Nephron (organoid): ENCODE measurements around the gene ITGA6.

ENCODE experiments used
- H3K27ac Mint-ChIP-seq, 3 experiments: 2 replicates each; pipeline ENCODE4 v1.8.0; 2020; ENCODE audit warnings: mixed read lengths in 3 of 3, mild to moderate bottlenecking in 2 of 3, moderate library complexity in 1 of 3
- H3K27me3 Mint-ChIP-seq: 2 replicates; pipeline ENCODE4 v1.8.0; 2021; ENCODE audit warnings: low read depth, mild to moderate bottlenecking, moderate library complexity, mixed read lengths
- H3K36me3 Mint-ChIP-seq: 2 replicates; pipeline ENCODE4 v1.8.0; 2020; ENCODE audit warnings: low read depth, mixed read lengths
- H3K4me1 Mint-ChIP-seq: 2 replicates; pipeline ENCODE4 v1.8.0; 2020; ENCODE audit warnings: mixed read lengths
- H3K4me3 Mint-ChIP-seq, 3 experiments: 2 replicates each; pipeline ENCODE4 v1.8.0; 2020; ENCODE audit warnings: mild to moderate bottlenecking in 3 of 3, mixed read lengths in 3 of 3, moderate library complexity in 2 of 3
- H3K9me3 Mint-ChIP-seq: 2 replicates; pipeline ENCODE4 v1.8.0; 2020; ENCODE audit warnings: mixed read lengths
- TF ChIP-seq, protein P1 (sequence below), 3 experiments: fragments of 200-600 bp; sonication (generic); IDR thresholded peaks; one replicate each; pipeline ENCODE4 v1.5.0; 2021; ENCODE audit warnings: antibody characterized with exemption in 3 of 3; ENCODE audit not compliant: unreplicated experiment in 3 of 3

ITGA6 gene

GRCh38 chr2:172430027-172430426 lies 2.6 kb downstream of the ITGA6 start:
- Mint-ChIP-seq H3K4me1 (peaks cover 16% of the 10 kb centered on the region), H3K4me3 (peak overlapping the region; percentile 85 to 91 (median 88))
- TF ChIP-seq, protein P1, sequence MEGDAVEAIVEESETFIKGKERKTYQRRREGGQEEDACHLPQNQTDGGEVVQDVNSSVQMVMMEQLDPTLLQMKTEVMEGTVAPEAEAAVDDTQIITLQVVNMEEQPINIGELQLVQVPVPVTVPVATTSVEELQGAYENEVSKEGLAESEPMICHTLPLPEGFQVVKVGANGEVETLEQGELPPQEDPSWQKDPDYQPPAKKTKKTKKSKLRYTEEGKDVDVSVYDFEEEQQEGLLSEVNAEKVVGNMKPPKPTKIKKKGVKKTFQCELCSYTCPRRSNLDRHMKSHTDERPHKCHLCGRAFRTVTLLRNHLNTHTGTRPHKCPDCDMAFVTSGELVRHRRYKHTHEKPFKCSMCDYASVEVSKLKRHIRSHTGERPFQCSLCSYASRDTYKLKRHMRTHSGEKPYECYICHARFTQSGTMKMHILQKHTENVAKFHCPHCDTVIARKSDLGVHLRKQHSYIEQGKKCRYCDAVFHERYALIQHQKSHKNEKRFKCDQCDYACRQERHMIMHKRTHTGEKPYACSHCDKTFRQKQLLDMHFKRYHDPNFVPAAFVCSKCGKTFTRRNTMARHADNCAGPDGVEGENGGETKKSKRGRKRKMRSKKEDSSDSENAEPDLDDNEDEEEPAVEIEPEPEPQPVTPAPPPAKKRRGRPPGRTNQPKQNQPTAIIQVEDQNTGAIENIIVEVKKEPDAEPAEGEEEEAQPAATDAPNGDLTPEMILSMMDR (IDR thresholded peaks at IDR 0.05; ENCODE audit: unreplicated experiment in 3 of 3): no peak

GRCh38 chr2:172430678-172431077 lies 3.3 kb downstream of the ITGA6 start:
- H3K27ac Mint-ChIP-seq: no peak overlapping the region
- peaks cover 16% of the 10 kb centered on the region for H3K4me1 Mint-ChIP-seq
- H3K36me3 Mint-ChIP-seq: no peaks in the 10 kb centered on the region
- TF ChIP-seq, protein P1 (IDR thresholded peaks at IDR 0.05; ENCODE audit: unreplicated experiment in 3 of 3): no peak
- H3K9me3 Mint-ChIP-seq: no peaks in the 10 kb centered on the region
- peaks cover 52% of the 10 kb centered on the region for H3K27me3 Mint-ChIP-seq
- peak overlapping the region; percentile 46 to 57 (median 47) for H3K4me3 Mint-ChIP-seq

More at GRCh38 chr2:172430027-172430426, 2.6 kb downstream of the ITGA6 start:
- Mint-ChIP-seq H3K27ac (peak overlapping the region in 1 of 3 experiments; percentile 94), H3K27me3 (peaks cover 58% of the 10 kb centered on the region), H3K36me3 (no peaks in the 10 kb centered on the region), H3K9me3 (no peaks in the 10 kb centered on the region)

GRCh38 chr2:172431463-172431862 lies 4.1 kb downstream of the ITGA6 start:
- H3K4me3 Mint-ChIP-seq: peak overlapping the region in 1 of 3 experiments; percentile 18

GRCh38 chr2:172431993-172432392 lies 4.6 kb downstream of the ITGA6 start:
- Mint-ChIP-seq H3K4me1 (peaks cover 20% of the 10 kb centered on the region), H3K9me3 (no peaks in the 10 kb centered on the region), H3K27me3 (peaks cover 39% of the 10 kb centered on the region), H3K4me3 (no peak overlapping the region), H3K36me3 (no peaks in the 10 kb centered on the region), H3K27ac (no peak overlapping the region)
- TF ChIP-seq, protein P1 (IDR thresholded peaks at IDR 0.05; ENCODE audit: unreplicated experiment in 3 of 3): no peak

More at GRCh38 chr2:172431463-172431862, 4.1 kb downstream of the ITGA6 start:
- Mint-ChIP-seq H3K4me1 (peaks cover 20% of the 10 kb centered on the region), H3K9me3 (no peaks in the 10 kb centered on the region), H3K36me3 (no peaks in the 10 kb centered on the region), H3K27ac (peak overlapping the region in 1 of 3 experiments; percentile 48), H3K27me3 (peaks cover 44% of the 10 kb centered on the region)
- TF ChIP-seq, protein P1 (IDR thresholded peaks at IDR 0.05; ENCODE audit: unreplicated experiment in 3 of 3): no peak

- Mint-ChIP-seq H3K4me1 (peaks cover 20% of the 10 kb centered on the region), H3K27me3 (peaks cover 36% of the 10 kb centered on the region), H3K4me3 (no peak overlapping the region), H3K27ac (no peak overlapping the region), H3K36me3 (no peaks in the 10 kb centered on the region), H3K9me3 (no peaks in the 10 kb centered on the region)
- TF ChIP-seq, protein P1 (IDR thresholded peaks at IDR 0.05; ENCODE audit: unreplicated experiment in 3 of 3): no peak
These were observed 5.8 kb downstream of the ITGA6 start for GRCh38 chr2:172433144-172433543.
